DND-41 (cell line): ENCODE measurements around the gene LRRC4B.

Experiments
- EZH2 ChIP-seq: IDR thresholded peaks from 3 replicates; pipeline ENCODE4 v1.6.1; 2012; ENCODE audit warnings: borderline replicate concordance, low read depth, mild to moderate bottlenecking, moderate library complexity, low read length, inconsistent platforms; ENCODE audit not compliant: severe bottlenecking
- TF ChIP-seq, protein P1 (sequence below): IDR thresholded peaks from 2 replicates; pipeline ENCODE4 v1.5.1; 2012; ENCODE audit warnings: borderline replicate concordance, low read length, moderate library complexity, mild to moderate bottlenecking; ENCODE audit not compliant: poor library complexity, severe bottlenecking; ENCODE audit errors: extremely low read depth

DNA sequence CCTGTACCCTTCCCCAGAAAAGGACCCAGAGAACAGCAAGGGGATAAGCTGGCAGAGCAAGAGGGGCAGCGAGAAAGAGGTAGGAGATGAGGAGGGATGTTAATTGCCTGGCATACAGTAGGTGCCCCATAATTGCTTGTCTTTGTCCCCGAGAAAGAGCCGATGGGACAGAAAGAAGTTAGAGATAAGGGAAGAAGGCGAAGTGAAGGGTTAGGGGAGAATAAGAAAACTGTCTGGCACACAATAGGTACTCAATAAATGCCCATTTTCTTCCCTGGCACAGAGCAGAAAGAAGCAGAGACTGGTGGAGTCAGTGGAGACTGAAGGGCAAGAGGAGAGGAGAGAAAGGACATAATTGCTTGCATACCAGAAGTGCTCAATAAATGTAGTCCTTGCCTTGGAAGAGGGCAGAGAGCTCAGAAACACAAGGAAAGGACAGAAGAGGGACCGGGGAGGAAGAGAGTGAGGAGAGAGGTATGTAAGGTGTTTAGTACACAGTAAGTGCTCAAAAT lies 73.2 kb downstream of the LRRC4B start:
- TF ChIP-seq, protein P1, sequence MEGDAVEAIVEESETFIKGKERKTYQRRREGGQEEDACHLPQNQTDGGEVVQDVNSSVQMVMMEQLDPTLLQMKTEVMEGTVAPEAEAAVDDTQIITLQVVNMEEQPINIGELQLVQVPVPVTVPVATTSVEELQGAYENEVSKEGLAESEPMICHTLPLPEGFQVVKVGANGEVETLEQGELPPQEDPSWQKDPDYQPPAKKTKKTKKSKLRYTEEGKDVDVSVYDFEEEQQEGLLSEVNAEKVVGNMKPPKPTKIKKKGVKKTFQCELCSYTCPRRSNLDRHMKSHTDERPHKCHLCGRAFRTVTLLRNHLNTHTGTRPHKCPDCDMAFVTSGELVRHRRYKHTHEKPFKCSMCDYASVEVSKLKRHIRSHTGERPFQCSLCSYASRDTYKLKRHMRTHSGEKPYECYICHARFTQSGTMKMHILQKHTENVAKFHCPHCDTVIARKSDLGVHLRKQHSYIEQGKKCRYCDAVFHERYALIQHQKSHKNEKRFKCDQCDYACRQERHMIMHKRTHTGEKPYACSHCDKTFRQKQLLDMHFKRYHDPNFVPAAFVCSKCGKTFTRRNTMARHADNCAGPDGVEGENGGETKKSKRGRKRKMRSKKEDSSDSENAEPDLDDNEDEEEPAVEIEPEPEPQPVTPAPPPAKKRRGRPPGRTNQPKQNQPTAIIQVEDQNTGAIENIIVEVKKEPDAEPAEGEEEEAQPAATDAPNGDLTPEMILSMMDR: no peak
- no peak for TF ChIP-seq EZH2
